Skeletal muscle tissue (tissue), 4 donors: ENCODE data around the gene ADAMTSL1. TPM values are rescaled to one million over a fixed set of nuclear protein-coding genes. Genes with fewer than 3 reads are reported as not detected.

Source experiments
- H3K27ac ChIP-seq: one replicate; pipeline ENCODE4 v1.7.0; 2013; ENCODE audit warnings: mild to moderate bottlenecking, low read depth, low read length, inconsistent platforms
- H3K27me3 ChIP-seq, 3 donors: one replicate each; pipeline ENCODE4 v1.7.0; 2013; ENCODE audit warnings: low read length in 3 of 3; ENCODE audit not compliant: control insufficient read depth in 3 of 3, insufficient read depth in 3 of 3
- H3K36me3 ChIP-seq, 3 donors: one replicate each; pipeline ENCODE4 v1.7.0; 2013; ENCODE audit warnings: low read length in 3 of 3; ENCODE audit not compliant: control insufficient read depth in 3 of 3, insufficient read depth in 3 of 3
- H3K4me1 ChIP-seq, 3 donors: one replicate each; pipeline ENCODE4 v1.7.0; 2013; ENCODE audit warnings: low read length in 3 of 3, mild to moderate bottlenecking in 3 of 3; ENCODE audit not compliant: control insufficient read depth in 3 of 3, insufficient read depth in 3 of 3
- H3K4me3 ChIP-seq, 3 donors: one replicate each; pipeline ENCODE4 v1.7.0; 2013; ENCODE audit warnings: low read length in 3 of 3
- H3K9ac ChIP-seq, 3 donors: one replicate each; pipeline ENCODE4 v1.7.0; 2013; ENCODE audit warnings: low read length in 3 of 3, mild to moderate bottlenecking in 3 of 3, moderate library complexity in 2 of 3, low read depth in 1 of 3
- H3K9me3 ChIP-seq, 3 donors: one replicate each; pipeline ENCODE4 v1.7.0; 2013; ENCODE audit warnings: low read length in 3 of 3; ENCODE audit not compliant: control insufficient read depth in 3 of 3
- total RNA-seq: library from RNA; depleted of rRNA; stranded (reverse); fragments of >200 nt; gene quantifications from one replicate; pipeline ENCODE4 v1.2.3, GENCODE V29; 2014
- donor health status: Osteomylitis.

The ADAMTSL1 gene
- total RNA-seq, 1 donor from 2014 or later = 18.3 TPM

- no peak overlapping the region for H3K4me3 ChIP-seq
- no peaks in the 10 kb centered on the region for H3K27me3 ChIP-seq
- no peak overlapping the region for H3K9ac ChIP-seq
- no peak overlapping the region for H3K27ac ChIP-seq
- no peaks in the 10 kb centered on the region for H3K9me3 ChIP-seq
- no peaks in the 10 kb centered on the region for H3K36me3 ChIP-seq
- no peaks in the 10 kb centered on the region for H3K4me1 ChIP-seq
Observed at GRCh38 chr9:18463991-18464390, 10.0 kb upstream of the ADAMTSL1 start.

DNA sequence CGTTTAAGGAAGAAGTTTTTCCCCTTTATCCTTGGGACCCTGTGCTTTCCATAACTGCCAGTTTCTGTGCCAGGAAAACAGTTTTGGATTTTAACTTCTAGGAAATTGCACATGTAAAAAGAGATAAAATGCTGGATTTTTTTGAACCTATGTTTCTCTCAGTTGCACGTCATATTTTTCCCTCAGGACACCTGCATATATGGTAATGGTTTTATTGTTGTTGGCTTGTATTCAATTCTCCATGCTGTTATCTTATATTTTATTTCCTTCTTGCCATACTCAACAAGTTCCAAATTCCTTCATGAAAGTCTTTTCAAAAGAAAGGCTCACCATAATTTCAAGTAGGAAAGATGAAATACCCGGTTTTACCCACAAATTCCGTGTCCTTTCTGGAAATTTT lies 7.9 kb upstream of the ADAMTSL1 start:
- Histone ChIP-seq H3K4me3 (no peak overlapping the region), H3K9ac (no peak overlapping the region), H3K4me1 (no peaks in the 10 kb centered on the region), H3K9me3 (no peaks in the 10 kb centered on the region), H3K36me3 (no peaks in the 10 kb centered on the region), H3K27ac (no peak overlapping the region), H3K27me3 (no peaks in the 10 kb centered on the region)

GRCh38 chr9:18467696-18468095 lies 6.3 kb upstream of the ADAMTSL1 start:
- H3K36me3 ChIP-seq = no peaks in the 10 kb centered on the region
- H3K27ac ChIP-seq = no peak overlapping the region

GRCh38 chr9:18472435-18472834 lies 1.5 kb upstream of the ADAMTSL1 start:
- Histone ChIP-seq H3K27ac (no peak overlapping the region), H3K9ac (no peak overlapping the region), H3K27me3 (peaks cover 0 to 2% (median 2%) of the 10 kb centered on the region in 3 donors), H3K9me3 (no peaks in the 10 kb centered on the region), H3K36me3 (no peaks in the 10 kb centered on the region), H3K4me1 (peaks cover 0 to 7% (median 0%) of the 10 kb centered on the region in 3 donors), H3K4me3 (no peak overlapping the region)

More at GRCh38 chr9:18467696-18468095, 6.3 kb upstream of the ADAMTSL1 start:
- Histone ChIP-seq H3K4me1 (no peaks in the 10 kb centered on the region), H3K4me3 (no peak overlapping the region), H3K27me3 (no peaks in the 10 kb centered on the region), H3K9ac (no peak overlapping the region), H3K9me3 (no peaks in the 10 kb centered on the region)

GRCh38 chr9:18472841-18473251 lies 1.1 kb upstream of the ADAMTSL1 start:
- H3K9ac ChIP-seq = no peak overlapping the region
- H3K4me1 ChIP-seq = peaks cover 0 to 7% (median 0%) of the 10 kb centered on the region in 3 donors
- no peaks in the 10 kb centered on the region for H3K36me3 ChIP-seq
- H3K27me3 ChIP-seq = peaks cover 0 to 2% (median 2%) of the 10 kb centered on the region in 3 donors
- H3K9me3 ChIP-seq = no peaks in the 10 kb centered on the region
- no peak overlapping the region for H3K27ac ChIP-seq
- H3K4me3 ChIP-seq = no peak overlapping the region

- Histone ChIP-seq H3K9me3 (no peaks in the 10 kb centered on the region), H3K27ac (no peak overlapping the region), H3K36me3 (no peaks in the 10 kb centered on the region), H3K27me3 (peaks cover 0 to 5% (median 2%) of the 10 kb centered on the region in 3 donors), H3K4me1 (peaks cover 0 to 7% (median 0%) of the 10 kb centered on the region in 3 donors), H3K9ac (no peak overlapping the region), H3K4me3 (no peak overlapping the region)
Observed at GRCh38 chr9:18474783-18475182, 830 bp downstream of the ADAMTSL1 start.

DNA sequence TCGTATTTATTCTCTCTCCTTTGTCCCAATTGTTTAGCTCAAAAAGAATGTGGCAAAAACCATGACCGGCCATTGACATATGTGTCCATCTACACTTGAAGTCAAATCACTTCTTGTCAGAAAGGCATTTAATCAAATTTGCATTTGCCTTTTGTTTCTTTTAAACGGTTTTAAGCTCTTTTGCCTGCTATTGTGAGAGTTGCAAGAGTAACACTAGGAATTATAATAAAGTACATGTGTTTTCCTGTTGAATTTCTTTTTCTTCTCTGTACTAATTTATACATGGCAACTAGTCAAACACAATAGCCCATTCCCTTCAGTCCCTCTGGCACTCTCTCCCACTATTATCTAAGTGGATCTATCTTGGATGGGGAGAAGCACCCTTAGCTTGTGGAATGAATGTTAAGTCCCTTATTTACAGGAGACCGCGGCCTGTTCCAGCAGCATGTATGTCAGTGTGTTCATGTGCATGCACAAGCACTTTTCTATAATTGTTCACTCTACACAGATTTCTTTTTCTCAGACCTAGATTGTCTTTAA lies 3.2 kb downstream of the ADAMTSL1 start:
- Histone ChIP-seq H3K4me1 (peaks cover 0 to 7% (median 0%) of the 10 kb centered on the region in 3 donors), H3K4me3 (no peak overlapping the region), H3K27ac (no peak overlapping the region), H3K36me3 (no peaks in the 10 kb centered on the region), H3K9me3 (no peaks in the 10 kb centered on the region), H3K9ac (no peak overlapping the region), H3K27me3 (peaks cover 0 to 5% (median 2%) of the 10 kb centered on the region in 3 donors)

- no peak overlapping the region for H3K4me3 ChIP-seq
- H3K4me1 ChIP-seq = peaks cover 0 to 7% (median 0%) of the 10 kb centered on the region in 3 donors
- peaks cover 0 to 5% (median 2%) of the 10 kb centered on the region in 3 donors for H3K27me3 ChIP-seq
- H3K9ac ChIP-seq = no peak overlapping the region
- no peak overlapping the region for H3K27ac ChIP-seq
- no peaks in the 10 kb centered on the region for H3K36me3 ChIP-seq
- H3K9me3 ChIP-seq = no peaks in the 10 kb centered on the region
Observed at GRCh38 chr9:18477719-18478118, 3.8 kb downstream of the ADAMTSL1 start.

DNA sequence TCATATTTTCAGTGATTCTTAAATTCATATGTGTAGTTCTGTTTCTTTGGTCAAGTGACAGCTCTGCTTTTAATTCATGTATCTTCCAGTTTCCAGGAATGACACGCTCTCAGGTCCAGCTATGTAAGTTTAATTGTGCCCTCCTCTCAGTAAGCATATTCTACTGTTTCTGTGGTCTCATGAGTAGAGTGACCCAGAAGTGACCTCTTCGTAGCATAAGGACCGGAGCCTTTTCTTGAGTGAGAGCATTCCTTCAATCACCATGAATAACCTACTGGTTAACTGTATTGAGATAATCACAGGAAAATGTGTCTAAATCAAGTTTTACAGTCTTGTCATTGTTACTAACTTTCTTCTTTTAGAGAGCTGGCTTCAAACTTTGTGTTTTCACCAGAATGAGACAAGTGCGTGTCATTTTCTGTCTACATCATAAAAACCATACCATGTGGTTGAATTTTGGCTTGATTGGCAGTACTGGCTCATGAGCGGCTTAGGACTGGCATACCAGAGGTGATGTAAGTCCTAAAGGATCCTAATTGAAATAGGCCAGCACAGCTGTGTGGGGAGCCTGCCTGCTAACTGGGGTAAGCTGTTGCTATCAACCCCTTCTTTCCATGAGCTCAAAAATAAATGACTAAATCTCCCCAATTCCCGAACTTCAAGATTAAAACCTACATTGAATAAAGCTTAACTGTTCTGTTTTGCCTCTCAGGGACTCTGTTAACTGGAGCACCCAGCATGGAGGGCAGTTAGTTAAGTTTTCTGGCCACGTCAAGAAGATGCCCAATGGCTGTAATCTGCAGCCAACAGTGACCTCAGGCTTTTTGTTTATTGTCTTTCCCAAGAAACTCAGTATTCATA lies 4.8 kb downstream of the ADAMTSL1 start:
- H3K36me3 ChIP-seq = no peaks in the 10 kb centered on the region
- H3K27ac ChIP-seq = peak overlapping the region; percentile 6
- no peaks in the 10 kb centered on the region for H3K9me3 ChIP-seq
- no peak overlapping the region for H3K4me3 ChIP-seq
- peaks cover 0 to 3% (median 2%) of the 10 kb centered on the region in 3 donors for H3K27me3 ChIP-seq
- H3K4me1 ChIP-seq = peaks cover 0 to 4% (median 0%) of the 10 kb centered on the region in 3 donors
- no peak overlapping the region for H3K9ac ChIP-seq

DNA sequence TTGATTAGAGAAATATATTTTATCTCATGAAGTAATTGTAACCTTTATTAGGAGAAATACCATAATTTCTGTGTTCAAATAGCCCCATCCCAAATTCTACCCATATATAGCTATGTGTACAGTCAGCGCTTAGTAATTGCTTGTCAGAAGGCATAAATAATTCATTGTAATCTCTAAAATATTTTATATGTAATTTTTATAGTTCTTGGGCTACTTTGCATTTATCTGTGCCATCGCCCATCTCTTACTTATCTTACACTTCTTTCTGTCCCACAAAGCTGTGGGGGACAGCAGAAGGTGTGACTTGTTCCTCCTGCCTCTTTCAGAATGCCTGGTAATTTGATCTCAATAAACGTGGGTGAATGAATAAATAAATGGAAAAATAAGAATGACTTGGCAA lies 5.5 kb downstream of the ADAMTSL1 start:
- H3K4me1 ChIP-seq = no peaks in the 10 kb centered on the region
- no peaks in the 10 kb centered on the region for H3K9me3 ChIP-seq
- no peak overlapping the region for H3K9ac ChIP-seq
- H3K27me3 ChIP-seq = peaks cover 0 to 3% (median 0%) of the 10 kb centered on the region in 3 donors
- H3K4me3 ChIP-seq = no peak overlapping the region
- no peaks in the 10 kb centered on the region for H3K36me3 ChIP-seq
- peak overlapping the region; percentile 6 for H3K27ac ChIP-seq
